Activated CD4-positive, alpha-beta memory T cell treated with anti-CD3 and anti-CD28 coated beads for 36 hours (primary cell): Measurements from ENCODE around the gene EHBP1L1. TPM values are rescaled to one million over a fixed set of nuclear protein-coding genes. Genes with fewer than 3 reads are reported as not detected.

Source experiments
- CTCF ChIA-PET: fragments of 350-600 bp; sonication (Branson Sonifier 250); formaldehyde crosslinking; loops from one replicate; lab custom pipeline; 2021; ENCODE audit warnings: antibody characterized with exemption, inconsistent platforms; lab: Charles Lee
- POLR2A ChIA-PET: fragments of 350-600 bp; sonication (Branson Sonifier 250); formaldehyde crosslinking; loops from one replicate; lab custom pipeline; 2021; ENCODE audit warnings: antibody characterized with exemption; lab: Charles Lee
- DNase-seq: peaks from one replicate; pipeline ENCODE4 v3.0.0-alpha.2; 2020
- H3K27ac Mint-ChIP-seq: one replicate; pipeline ENCODE4 v1.8.0; 2021; ENCODE audit warnings: mixed read lengths
- H3K27me3 Mint-ChIP-seq: one replicate; pipeline ENCODE4 v1.8.0; 2021; ENCODE audit warnings: mixed read lengths
- H3K36me3 Mint-ChIP-seq: one replicate; pipeline ENCODE4 v1.8.0; 2021; ENCODE audit warnings: mixed read lengths
- H3K4me1 Mint-ChIP-seq: one replicate; pipeline ENCODE4 v1.8.0; 2021; ENCODE audit warnings: low read depth, mixed read lengths
- H3K4me3 Mint-ChIP-seq: one replicate; pipeline ENCODE4 v1.8.0; 2021; ENCODE audit warnings: mild to moderate bottlenecking, mixed read lengths
- H3K9me3 Mint-ChIP-seq: one replicate; pipeline ENCODE4 v1.8.0; 2021; ENCODE audit warnings: mixed read lengths
- intact Hi-C: fragments of 100-400 bp; cut with micrococcal nuclease; formaldehyde crosslinking; loops from one replicate; pipeline ENCODE4 v1.15.1; 2023
- total RNA-seq, 2 experiments: library from RNA; stranded (reverse); gene quantifications; one replicate each; pipeline ENCODE4 v1.2.3, GENCODE V29; 2021

EHBP1L1 gene
- total RNA-seq, 2 experiments from 2014 or later = 137 to 141 TPM

- CTCF ChIA-PET = interaction anchor here (0.6 to 10.1 kb wide), 6 partner anchors 12 to 296 kb away, joined by 3 to 126 read pairs (median 35); partner anchors contain the start of genes EHBP1L1, FAM89B and ZNRD2
- Mint-ChIP-seq H3K36me3 (peaks cover 19% of the 10 kb centered on the region), H3K4me3 (no peak overlapping the region), H3K27me3 (no peaks in the 10 kb centered on the region), H3K9me3 (no peaks in the 10 kb centered on the region), H3K4me1 (peaks cover 31% of the 10 kb centered on the region), H3K27ac (peak overlapping the region; percentile 95)
- intact Hi-C loops = loop anchor here (2.0 kb wide), 1 partner anchor 25 kb away; the partner anchor contains the start of genes MAP3K11 and PCNX3
- peak; percentile 42 for DNase-seq
- POLR2A ChIA-PET = interaction anchor here (1.4 to 5.9 kb wide), 2 partner anchors 13 to 19 kb away, joined by 5 to 68 read pairs; partner anchors contain the start of genes EHBP1L1 and ZNRD2
These were observed 13.8 kb downstream of the EHBP1L1 start for GRCh38 chr11:65589444-65590239.

GRCh38 chr11:65590240-65590738 lies 14.4 kb downstream of the EHBP1L1 start:
- H3K27me3 Mint-ChIP-seq = no peaks in the 10 kb centered on the region
- ChIA-PET POLR2A (interaction anchor here (5.9 kb wide), 1 partner anchor 14 kb away, joined by 68 read pairs; the partner anchor contains the start of gene EHBP1L1), CTCF (interaction anchor here (0.6 to 10.1 kb wide), 6 partner anchors 12 to 295 kb away, joined by 3 to 126 read pairs (median 35); partner anchors contain the start of genes EHBP1L1, FAM89B and ZNRD2)
- no peak overlapping the region for H3K4me3 Mint-ChIP-seq
- no peaks in the 10 kb centered on the region for H3K9me3 Mint-ChIP-seq
- H3K27ac Mint-ChIP-seq = no peak overlapping the region
- DNase-seq = no peak
- peaks cover 21% of the 10 kb centered on the region for H3K36me3 Mint-ChIP-seq
- intact Hi-C loops = no loop called here
- H3K4me1 Mint-ChIP-seq = peaks cover 35% of the 10 kb centered on the region

GRCh38 chr11:65591939-65592857 lies 16.3 kb downstream of the EHBP1L1 start:
- POLR2A ChIA-PET = interaction anchor here (0.7 to 1.0 kb wide), 2 partner anchors 15 to 20 kb away, joined by 3 to 4 read pairs; partner anchors contain the start of gene FAM89B
- no peaks in the 10 kb centered on the region for H3K9me3 Mint-ChIP-seq

GRCh38 chr11:65592858-65593517 lies 17.1 kb downstream of the EHBP1L1 start:
- POLR2A ChIA-PET = interaction anchor here (0.7 to 3.9 kb wide), 5 partner anchors 17 to 23 kb away, joined by 3 to 23 read pairs (median 3); partner anchors contain the start of genes EHBP1L1, FAM89B and ZNRD2
- H3K4me1 Mint-ChIP-seq = peaks cover 20% of the 10 kb centered on the region
- no peaks in the 10 kb centered on the region for H3K27me3 Mint-ChIP-seq
- peak overlapping the region; percentile 13 for H3K27ac Mint-ChIP-seq
- CTCF ChIA-PET = interaction anchor here (1.0 to 10.1 kb wide), 15 partner anchors 10 to 176 kb away, joined by 3 to 126 read pairs (median 7); partner anchors contain the start of genes EHBP1L1, FAM89B, MAP3K11 and PCNX3
- peaks cover 12% of the 10 kb centered on the region for H3K36me3 Mint-ChIP-seq
- no peak for DNase-seq
- H3K9me3 Mint-ChIP-seq = no peaks in the 10 kb centered on the region
- no peak overlapping the region for H3K4me3 Mint-ChIP-seq
- intact Hi-C loops = no loop called here

More at GRCh38 chr11:65591939-65592857, 16.3 kb downstream of the EHBP1L1 start:
- intact Hi-C loops = no loop called here
- Mint-ChIP-seq H3K27ac (peak overlapping the region; percentile 13), H3K36me3 (peaks cover 15% of the 10 kb centered on the region), H3K27me3 (no peaks in the 10 kb centered on the region), H3K4me1 (peaks cover 28% of the 10 kb centered on the region), H3K4me3 (no peak overlapping the region)
- no peak for DNase-seq
- CTCF ChIA-PET = interaction anchor here (1.4 to 10.1 kb wide), 4 partner anchors 14 to 52 kb away, joined by 7 to 126 read pairs (median 46); partner anchors contain the start of genes EHBP1L1, FAM89B and ZNRD2

GRCh38 chr11:65593518-65594414 lies 17.9 kb downstream of the EHBP1L1 start:
- ChIA-PET CTCF (interaction anchor here (0.9 to 10.1 kb wide), 17 partner anchors 9 to 227 kb away, joined by 3 to 126 read pairs (median 7); partner anchors contain the start of genes EHBP1L1, FAM89B, MAP3K11 and PCNX3), POLR2A (interaction anchor here (0.7 to 3.9 kb wide), 5 partner anchors 11 to 23 kb away, joined by 3 to 23 read pairs (median 3); partner anchors contain the start of genes EHBP1L1 and ZNRD2)
- H3K36me3 Mint-ChIP-seq = peaks cover 10% of the 10 kb centered on the region
- peak; percentile 50 for DNase-seq
- no peaks in the 10 kb centered on the region for H3K27me3 Mint-ChIP-seq
- H3K4me3 Mint-ChIP-seq = no peak overlapping the region
- intact Hi-C loops = no loop called here
- peaks cover 12% of the 10 kb centered on the region for H3K4me1 Mint-ChIP-seq
- H3K27ac Mint-ChIP-seq = peak overlapping the region; percentile 42
- no peaks in the 10 kb centered on the region for H3K9me3 Mint-ChIP-seq

- Mint-ChIP-seq H3K27ac (peak overlapping the region; percentile 19), H3K9me3 (no peaks in the 10 kb centered on the region), H3K27me3 (no peaks in the 10 kb centered on the region), H3K4me1 (peaks cover 11% of the 10 kb centered on the region), H3K4me3 (no peak overlapping the region), H3K36me3 (peaks cover 15% of the 10 kb centered on the region)
- CTCF ChIA-PET = interaction anchor here (1.2 to 5.1 kb wide), 4 partner anchors 12 to 55 kb away, joined by 5 to 50 read pairs (median 28); partner anchors contain the start of genes FAM89B and ZNRD2
- DNase-seq = no peak
- intact Hi-C loops = no loop called here
- POLR2A ChIA-PET = interaction anchor here (0.7 to 3.9 kb wide), 6 partner anchors 10 to 22 kb away, joined by 3 to 23 read pairs (median 4); partner anchors contain the start of gene EHBP1L1
These were observed 19.3 kb downstream of the EHBP1L1 start for GRCh38 chr11:65595131-65595530.

- Mint-ChIP-seq H3K36me3 (peaks cover 12% of the 10 kb centered on the region), H3K9me3 (no peaks in the 10 kb centered on the region), H3K4me3 (no peak within 1 kb of the TSS), H3K27me3 (no peaks in the 10 kb centered on the region), H3K27ac (peak within 1 kb of the TSS; percentile 24), H3K4me1 (peaks cover 11% of the 10 kb centered on the region)
- DNase-seq = no peak
- ChIA-PET CTCF (interaction anchor here (1.2 to 5.1 kb wide), 4 partner anchors 12 to 56 kb away, joined by 3 to 43 read pairs (median 10); partner anchors contain the start of genes FAM89B and ZNRD2), POLR2A (interaction anchor here (0.7 to 3.9 kb wide), 6 partner anchors 9 to 23 kb away, joined by 3 to 23 read pairs (median 4); partner anchors contain the start of gene EHBP1L1)
- intact Hi-C loops = no loop called here
These were observed 19.9 kb downstream of the EHBP1L1 start, which contains the start of gene KCNK7 for GRCh38 chr11:65595543-65596281. Gene KCNK7 (minus strand): TSS chr11:65595800. CDS start chr11:65595772, 28 bp downstream.

- Mint-ChIP-seq H3K4me1 (peaks cover 11% of the 10 kb centered on the region), H3K27me3 (no peaks in the 10 kb centered on the region), H3K9me3 (no peaks in the 10 kb centered on the region), H3K4me3 (no peak overlapping the region), H3K27ac (no peak overlapping the region), H3K36me3 (peaks cover 13% of the 10 kb centered on the region)
- intact Hi-C loops = no loop called here
- CTCF ChIA-PET = interaction anchor here (1.2 to 5.1 kb wide), 4 partner anchors 8 to 57 kb away, joined by 3 to 43 read pairs (median 6); partner anchors contain the start of genes FAM89B and ZNRD2
- DNase-seq = no peak
- POLR2A ChIA-PET = interaction anchor here (2.4 to 3.9 kb wide), 2 partner anchors 9 to 20 kb away, joined by 8 to 23 read pairs; partner anchors contain the start of gene EHBP1L1
These were observed 20.7 kb downstream of the EHBP1L1 start for GRCh38 chr11:65596520-65596919.

- H3K9me3 Mint-ChIP-seq = no peaks in the 10 kb centered on the region
- no peak overlapping the region for H3K27ac Mint-ChIP-seq
- no peak overlapping the region for H3K4me3 Mint-ChIP-seq
- no peak for DNase-seq
- peaks cover 11% of the 10 kb centered on the region for H3K4me1 Mint-ChIP-seq
- CTCF ChIA-PET = interaction anchor here (2.4 kb wide), 1 partner anchor 10 kb away, joined by 7 read pairs; no protein-coding TSS in a partner anchor
- H3K27me3 Mint-ChIP-seq = no peaks in the 10 kb centered on the region
- peaks cover 11% of the 10 kb centered on the region for H3K36me3 Mint-ChIP-seq
- intact Hi-C loops = no loop called here
- POLR2A ChIA-PET = interaction anchor here (0.9 to 1.5 kb wide), 2 partner anchors 11 to 15 kb away, joined by 3 to 4 read pairs; no protein-coding TSS in a partner anchor
These were observed 22.4 kb downstream of the EHBP1L1 start for GRCh38 chr11:65598258-65598699.
